ENCODE measurements around the gene STAT5A.
"Not testable (repeated sequence)": the region's sequence is repeated elsewhere in the genome, so short reads cannot be mapped to it uniquely, and the experiment has no call there.

The STAT5A gene

DNA sequence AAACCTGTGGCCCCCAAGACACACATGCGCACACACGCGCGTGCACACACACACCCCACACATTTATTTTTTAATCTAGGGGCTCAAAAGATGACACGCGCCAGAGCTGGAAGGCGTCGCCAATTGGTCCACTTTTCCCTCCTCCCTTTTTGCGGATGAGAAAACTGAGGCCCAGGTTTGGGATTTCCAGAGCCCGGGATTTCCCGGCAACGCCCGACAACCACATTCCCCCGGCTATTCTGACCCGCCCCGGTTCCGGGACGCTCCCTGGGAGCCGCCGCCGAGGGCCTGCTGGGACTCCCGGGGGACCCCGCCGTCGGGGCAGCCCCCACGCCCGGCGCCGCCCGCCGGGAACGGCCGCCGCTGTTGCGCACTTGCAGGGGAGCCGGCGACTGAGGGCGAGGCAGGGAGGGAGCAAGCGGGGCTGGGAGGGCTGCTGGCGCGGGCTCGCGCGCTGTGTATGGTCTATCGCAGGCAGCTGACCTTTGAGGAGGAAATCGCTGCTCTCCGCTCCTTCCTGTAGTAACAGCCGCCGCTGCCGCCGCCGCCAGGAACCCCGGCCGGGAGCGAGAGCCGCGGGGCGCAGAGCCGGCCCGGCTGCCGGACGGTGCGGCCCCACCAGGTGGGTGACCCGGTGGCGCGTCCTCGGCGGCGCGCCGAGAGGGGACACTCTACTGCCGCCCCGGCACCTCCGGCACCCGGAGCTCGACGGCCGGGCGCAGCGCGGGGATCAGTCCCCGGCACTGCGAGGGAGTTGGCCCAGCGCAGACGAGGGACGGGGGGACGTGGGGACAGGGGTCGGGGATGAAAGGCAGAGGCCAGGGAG is at the start of gene STAT5A:
Gene STAT5A, plus strand, starts transcription at position 522 of the 826 bp plus-strand sequence. CDS start 914 bp downstream, outside the sequence.
- DNase-seq, result peak; percentile 72

DNA sequence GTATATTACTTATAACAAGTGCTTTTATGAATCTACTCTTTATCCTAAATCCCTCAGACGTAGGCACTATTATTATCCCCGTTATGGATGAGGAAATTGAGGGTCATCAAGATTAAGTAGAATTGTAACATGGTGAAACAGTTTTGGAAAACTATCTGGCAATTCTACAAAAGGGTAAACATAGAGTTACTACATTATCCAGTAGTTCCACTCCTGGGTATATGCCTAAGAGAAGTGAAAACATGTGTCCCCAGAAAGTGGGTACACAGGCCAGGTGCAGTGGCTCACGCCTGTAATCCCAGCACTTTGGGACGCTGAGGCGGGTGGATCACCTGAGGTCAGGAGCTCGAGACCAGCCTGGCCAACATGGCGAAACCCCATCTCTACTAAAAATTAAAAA is 48.7 kb upstream of the STAT5A start:
- not testable (repeated sequence) for DNase-seq

DNA sequence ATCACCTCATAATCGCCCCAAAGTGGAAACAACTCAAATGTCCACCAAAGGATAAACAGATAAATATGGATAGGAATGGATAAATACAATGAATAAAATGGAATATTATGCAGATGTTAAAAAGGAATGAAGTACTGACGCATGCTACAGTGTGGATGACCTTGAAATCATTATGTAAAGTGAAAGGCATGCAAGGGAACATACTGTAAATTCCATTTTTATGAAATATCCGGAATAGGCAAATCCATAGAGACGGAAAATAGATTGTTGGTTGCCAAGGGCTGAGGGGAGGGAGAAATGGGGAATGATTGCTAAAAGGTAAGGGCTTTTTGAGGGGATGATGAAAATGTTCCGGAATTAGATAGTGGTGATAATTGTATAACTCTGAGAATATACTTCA is 48.1 kb upstream of the STAT5A start:
- no peak for DNase-seq

DNA sequence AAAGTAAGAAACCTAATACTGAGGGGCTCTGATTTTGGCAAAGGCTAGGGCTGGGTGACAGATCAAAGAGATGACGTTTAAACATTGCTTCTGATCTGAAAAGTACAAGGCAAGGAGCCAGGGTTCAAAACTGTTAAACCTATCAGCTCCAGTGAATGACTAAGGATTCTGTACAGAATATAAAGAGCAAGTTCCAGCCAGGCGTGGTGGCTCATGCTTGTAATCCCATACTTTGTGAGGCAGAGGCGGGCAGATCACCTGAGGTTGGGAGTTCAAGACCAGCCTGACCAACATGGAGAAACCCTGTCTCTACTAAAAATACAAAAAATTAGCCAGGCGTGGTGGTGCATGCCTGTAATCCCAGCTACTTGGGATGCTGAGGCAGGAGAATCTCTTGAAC is 47.4 kb upstream of the STAT5A start:
- DNase-seq, result not testable (repeated sequence)

DNA sequence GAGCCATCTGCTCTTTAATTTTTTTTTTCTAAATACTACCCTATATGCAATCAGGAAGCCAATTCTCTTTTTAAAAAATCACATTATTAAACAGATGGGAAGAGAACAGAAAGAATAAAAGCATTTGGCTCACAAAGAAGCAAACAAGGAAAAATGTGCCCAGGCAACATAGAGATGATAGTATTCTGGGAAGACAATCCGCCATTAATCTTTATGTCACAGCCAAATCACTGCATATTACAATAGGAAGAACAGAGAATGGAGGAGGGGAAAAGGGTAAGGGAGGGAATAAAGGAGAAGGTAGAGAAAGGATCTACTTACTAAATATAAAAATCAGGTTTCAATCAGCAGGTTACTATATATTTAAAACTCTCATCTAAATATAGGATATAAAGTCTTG is 46.4 kb upstream of the STAT5A start:
- DNase-seq, result no peak

DNA sequence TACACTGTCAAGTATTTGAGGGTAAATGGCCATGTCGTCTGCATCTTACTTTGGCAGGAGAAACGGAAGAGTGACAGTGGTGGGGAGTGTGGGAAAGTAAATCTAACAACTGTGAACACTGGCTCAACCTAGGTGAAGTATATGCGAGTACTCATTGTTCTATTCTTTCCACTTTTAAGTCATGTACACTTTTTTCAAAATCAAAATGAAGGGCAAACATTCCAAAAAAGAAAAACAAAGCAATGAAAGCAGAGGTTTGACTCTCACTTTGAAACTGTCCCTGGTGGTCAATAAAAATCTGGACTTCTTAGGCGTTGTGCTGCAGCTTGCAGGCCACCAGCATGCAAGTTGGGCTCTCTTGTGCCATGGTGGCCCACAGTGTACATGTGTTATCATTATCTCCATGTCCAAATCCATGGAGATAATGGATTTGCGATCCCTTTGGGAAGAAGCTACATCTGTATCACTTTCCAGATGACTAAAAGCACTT is 44.8 kb upstream of the STAT5A start:
- DNase-seq, result no peak

DNA sequence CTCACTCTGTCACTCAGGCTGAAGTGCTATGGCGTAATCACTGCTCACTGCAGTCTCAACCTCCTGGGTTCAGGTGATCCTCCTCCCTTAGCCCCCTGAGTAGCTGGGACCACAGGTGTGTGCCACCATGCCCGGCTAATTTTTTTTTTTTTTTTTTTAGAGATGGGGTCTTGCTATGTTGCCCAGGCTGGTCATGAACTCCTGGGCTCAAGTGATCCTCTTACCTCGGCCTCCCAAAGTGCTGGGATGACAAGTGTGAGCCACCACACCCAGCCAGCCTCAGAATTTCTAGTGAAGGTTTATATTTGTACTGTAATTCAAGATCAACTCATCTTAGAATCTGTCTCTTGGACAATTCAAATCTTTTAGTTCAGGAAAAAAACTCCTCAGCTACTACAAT is 44.2 kb upstream of the STAT5A start:
- DNase-seq, result not testable (repeated sequence)

DNA sequence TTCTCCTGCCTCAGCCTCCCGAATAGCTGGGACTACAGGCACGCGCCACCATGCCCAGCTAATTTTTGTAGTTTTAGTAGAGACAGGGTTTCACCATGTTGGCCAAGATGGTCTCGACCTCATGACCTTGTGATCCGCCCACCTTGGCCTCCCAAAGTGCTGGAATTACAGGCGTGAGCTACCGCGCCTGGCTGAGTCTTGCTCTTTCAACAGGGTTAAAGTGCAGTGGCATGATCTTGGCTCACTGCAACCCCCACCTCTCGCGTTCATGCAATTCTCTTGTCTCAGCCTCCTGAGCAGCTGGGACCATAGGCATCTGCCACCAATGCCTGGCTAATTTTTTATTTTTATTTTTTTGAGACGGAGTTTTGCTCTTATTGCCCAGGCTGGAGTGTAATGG is 43.1 kb upstream of the STAT5A start:
- DNase-seq, result not testable (repeated sequence)

DNA sequence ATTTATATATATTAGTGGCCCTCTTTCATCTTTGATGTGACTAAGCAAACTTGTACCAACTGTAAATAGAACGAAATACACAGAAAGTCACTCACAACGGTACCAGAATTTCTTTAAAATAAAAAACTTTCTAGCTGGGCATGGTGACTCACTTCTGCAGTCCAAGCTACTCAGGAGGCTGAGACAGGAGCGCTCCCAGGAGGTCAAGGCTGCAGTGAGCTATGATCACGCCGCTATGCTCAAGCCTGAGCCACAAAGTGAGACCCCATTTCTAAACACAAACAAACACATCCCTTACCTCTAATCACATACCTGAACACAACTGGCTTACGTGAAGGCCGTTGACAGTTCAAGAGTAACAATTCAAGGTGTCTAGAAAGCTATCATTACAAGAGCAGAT is 41.8 kb upstream of the STAT5A start:
- DNase-seq, result no peak

DNA sequence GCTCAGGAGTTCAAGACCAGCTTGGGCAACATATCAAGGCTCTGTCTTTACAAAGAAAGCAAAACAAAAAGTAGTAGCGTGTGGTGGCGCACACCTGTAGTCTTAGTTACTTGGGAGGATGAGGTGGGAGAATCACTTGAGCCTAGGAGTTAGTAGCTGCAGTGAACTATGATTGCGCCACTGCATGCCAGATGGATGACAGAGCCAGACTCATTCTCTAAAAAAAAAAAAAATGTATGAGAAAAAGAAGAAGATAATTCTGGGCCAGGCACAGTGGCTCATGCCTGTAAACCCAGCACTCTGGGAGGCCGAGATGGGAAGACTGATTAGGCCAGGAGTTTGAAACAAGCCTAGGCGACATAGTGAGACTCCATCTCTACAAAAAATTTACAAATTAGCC is 40.6 kb upstream of the STAT5A start:
- DNase-seq, result no peak

DNA sequence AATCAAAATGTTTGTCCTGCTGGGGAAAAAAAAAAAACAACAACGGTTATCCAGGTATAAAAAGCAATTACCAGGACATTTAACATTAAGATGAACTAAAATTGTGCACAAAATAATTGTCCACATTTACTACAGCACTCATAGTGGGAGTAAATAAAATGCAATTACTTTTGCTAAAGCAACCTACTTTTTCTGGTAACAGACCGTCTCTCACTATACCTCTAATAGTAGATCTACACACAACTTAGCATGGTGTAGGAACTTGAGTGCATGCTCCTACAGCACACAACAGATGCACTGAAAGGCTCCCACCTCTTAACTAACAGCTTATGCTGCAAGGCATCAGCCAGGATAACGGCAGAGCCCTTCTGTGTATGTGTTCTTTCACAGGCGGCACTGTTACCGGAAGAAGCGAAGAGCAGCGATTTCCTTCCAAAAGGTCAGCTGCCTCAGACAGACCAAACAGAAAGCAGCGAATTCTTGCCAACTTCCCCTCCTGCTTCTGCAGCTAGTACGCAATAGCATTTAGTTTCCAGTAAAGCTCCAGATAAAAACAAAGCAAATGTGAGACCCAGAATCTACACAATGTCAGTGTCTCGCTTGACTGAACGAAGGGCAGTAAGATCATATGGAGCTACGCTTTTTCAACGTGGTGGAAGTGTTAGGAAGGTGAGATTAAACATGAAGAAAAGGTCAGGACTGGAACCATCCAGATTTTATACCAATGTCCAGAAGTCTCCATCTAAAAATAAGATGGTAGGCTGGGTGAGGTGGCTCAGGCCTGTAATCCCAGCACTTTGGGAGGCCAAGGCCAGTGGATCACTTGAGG is 39.7 kb upstream of the STAT5A start:
- DNase-seq, result no peak

DNA sequence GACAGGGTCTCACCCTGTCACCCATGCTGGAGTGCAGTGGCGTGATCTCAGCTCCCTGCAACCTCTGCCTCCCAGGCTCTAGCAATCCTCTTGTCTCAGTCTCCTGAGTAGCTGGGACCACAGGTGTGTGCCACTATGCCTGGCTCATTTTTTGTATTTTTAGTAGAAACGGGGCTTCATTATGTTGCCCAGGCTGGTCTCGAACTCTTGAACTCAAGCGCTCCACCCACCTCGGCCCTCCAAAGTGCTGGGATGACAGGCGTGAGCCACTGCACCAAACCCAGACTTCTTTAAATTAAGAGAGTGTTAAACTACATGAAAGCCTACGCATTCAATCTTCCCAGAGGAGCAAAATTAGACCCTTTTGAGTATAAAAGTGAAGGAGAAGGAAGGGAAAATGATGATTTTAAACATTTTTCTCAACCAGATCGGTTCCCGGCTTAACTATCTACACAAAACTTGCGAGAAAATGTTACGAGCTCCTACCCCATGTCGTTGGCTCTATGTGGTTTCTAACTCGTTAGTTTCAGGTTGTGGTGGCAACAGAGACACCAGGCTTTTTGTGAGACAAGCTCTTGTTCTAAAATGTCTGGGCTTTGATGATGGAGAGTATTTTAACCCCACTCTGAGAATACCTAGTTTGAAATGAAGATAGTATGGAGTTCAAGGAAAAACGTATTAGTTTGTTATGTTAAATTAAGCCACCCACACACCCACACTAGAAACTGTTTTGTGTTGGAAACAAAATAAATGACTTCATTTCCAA is 38.4 kb upstream of the STAT5A start:
- no peak for DNase-seq

DNA sequence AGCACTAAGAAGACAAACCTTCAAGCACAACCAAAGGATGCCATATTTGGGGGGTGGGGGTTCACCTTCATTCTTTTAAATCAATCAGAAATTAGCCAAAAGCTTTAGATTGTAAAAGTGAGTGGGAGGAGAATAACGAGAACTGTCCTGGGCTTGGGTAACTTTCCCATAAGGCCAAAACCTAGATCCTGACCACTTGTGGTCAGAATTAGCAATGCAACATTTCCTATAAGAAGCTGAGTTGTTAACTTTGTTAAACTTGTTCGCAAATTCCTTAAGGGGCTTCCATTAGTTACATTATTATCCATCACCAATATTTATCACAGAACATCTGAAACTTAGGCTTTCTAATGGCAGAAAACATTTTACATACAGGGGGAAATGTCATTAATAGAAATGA is 37.2 kb upstream of the STAT5A start:
- DNase-seq, result no peak

DNA sequence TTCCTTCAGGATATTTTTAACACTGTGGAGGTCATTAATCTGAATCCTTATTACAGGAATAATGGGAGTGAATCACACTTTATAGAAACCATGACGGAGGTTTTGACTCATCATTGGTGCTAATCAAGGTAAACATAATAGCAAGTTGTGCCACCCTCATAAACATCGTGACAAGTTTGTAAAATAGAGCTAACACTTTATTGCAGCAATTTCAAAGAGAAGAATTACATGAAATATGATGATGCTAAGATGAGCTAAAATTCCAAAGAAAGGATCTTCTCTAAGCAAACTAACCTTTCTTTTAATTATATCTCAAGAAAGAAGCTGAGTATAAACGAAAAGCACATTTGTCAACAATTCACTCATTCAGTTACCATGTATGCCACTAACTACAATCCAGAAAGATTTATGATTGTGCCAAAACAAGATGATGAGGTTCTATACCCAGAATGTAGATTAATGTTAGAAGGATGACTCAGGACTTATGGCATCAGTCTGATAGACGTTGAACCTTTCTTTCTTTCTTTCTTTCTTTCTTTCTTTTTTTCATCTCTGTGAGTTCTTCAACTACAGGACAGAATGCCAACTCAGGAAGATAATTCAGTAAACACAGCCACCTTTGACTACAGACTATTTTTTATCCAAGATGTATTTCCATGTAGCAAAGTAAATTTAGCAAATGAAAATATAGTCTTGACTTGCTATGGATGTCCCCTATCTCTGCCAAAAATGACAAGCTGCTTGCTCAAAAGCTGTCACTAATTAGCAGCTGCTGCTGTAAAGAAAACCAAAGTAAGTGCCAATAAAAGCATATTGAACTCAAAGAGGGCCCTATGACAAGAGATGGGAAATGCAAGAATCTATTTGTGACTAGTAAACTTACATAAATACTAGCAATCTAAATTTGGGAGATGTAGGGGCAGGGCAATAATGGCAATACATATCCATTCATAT is 35.4 kb upstream of the STAT5A start:
- DNase-seq, result no peak

DNA sequence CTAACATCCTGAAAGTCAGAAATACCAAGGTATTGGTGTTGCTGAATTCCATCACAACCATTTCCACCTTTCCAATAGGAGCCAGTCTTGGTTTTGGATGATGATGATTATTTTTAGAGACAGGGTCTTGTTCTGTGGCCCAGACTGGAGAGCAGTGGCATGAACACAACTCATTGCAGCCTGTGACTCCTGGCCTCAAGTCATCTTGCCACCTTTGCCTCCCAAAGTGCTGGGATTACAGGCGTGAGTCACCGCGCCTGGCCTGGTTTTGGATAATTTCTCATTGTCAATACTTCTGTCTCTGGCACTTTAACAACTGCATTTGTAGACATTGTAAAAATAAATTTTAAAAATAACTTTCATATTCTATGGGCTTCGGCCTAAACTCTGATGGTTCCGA is 34.7 kb upstream of the STAT5A start:
- no peak for DNase-seq

DNA sequence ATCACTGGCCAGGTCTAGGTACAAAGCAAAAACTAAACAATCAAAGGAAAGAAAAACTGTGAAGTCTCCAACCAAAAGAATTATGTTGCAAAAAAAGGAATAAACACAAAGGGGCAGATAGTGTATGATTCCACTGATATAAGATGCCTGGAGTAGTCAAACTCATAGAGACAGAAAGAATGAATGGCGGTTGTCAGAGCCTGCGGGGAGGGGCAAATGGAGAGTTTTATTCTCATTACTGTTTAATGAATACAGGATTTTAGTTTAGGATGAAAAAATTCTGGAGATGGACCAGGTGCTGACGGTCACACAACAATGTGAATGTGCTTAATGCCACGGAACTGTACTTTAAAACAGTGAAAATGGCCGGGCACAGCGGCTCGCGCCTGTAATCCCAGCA is 32.9 kb upstream of the STAT5A start:
- DNase-seq, result no peak

DNA sequence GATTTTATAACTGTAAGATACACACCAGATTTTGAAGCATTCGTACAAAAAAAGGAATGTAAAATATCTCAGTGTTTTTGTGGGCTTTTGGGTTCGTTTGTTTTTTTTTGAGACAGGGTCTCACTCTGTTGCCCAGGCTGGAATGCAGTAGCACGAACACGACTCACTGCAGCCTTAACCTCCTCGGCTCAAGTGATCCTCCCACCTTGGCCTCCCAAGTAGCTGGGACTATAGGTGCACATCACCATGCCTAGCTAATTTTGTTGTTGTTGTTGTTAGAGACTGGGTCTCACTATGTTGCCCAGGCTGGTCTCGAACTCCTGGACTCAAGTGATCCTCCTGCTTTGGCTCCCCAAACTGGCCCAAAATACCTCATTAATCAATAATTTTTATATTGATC is 28.0 kb upstream of the STAT5A start:
- DNase-seq, result no peak

DNA sequence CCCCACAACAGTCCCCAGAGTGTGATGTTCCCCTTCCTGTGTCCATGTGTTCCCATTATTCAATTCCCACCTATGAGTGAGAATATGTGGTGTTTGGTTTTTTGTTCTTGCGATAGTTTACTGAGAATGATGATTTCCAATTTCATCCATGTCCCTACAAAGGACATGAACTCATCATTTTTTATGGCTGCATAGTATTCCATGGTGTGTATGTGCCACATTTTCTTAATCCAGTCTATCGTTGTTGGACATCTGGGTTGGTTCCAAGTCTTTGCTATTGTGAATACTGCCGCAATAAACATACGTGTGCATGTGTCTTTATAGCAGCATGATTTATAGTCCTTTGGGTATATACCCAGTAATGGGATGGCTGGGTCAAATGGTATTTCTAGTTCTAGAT is 23.9 kb upstream of the STAT5A start:
- not testable (repeated sequence) for DNase-seq

DNA sequence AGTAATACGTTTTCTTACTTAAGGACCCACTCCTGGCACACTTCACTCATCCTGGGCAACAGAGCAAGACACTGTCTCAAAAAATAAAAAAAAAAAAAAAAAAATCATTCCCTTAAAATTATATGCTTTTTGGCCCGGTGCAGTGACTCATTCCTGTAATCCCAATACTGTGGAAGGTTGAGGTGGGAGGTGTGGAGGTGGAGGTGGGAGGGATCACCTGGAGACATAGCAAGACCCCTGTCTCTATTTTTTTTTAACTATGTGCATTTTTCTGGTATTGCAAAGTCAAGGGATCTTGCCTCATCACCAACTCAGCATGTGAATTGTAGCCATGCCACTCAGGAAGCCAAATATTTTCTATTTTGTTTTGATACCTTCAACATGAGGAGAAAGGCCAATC is 21.8 kb upstream of the STAT5A start:
- DNase-seq, result no peak

DNA sequence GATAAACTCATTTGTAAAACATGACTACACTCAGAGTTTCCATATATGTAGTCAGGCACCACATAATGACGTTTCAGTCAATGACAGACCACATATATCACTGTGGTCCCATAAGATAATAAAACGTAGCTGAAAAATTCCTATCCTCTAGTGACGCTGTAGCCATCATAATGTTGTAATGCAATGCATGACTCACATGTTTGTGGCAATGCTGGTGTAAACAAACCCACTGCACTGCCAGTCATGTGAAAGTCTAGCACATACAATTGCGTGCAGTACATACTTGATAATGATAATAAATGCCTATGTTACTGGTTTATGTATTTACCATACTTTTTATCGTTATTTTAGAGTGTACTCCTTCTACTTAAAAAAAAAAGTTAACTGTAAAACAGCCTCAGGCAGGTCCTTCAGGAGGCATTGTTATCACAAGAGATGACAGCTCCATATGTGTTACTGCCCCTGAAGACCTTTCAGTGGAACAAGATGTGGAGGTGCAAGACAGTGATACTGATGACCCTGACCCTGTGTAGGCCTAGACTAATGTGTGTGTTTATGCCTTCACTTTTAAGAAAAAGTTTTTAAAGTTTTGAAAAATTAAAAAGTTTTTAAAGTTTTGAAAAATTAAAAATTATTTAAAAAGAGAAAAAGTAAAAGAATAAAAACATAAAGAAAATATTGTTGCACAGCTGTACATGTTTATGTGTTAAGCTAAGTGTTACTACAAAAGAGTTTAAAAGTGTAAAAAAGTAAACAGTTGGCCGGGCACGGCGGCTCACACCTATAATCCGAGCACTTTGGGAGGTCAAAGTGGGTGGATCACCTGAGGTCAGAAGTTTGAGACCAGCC is 21.2 kb upstream of the STAT5A start:
- no peak for DNase-seq

DNA sequence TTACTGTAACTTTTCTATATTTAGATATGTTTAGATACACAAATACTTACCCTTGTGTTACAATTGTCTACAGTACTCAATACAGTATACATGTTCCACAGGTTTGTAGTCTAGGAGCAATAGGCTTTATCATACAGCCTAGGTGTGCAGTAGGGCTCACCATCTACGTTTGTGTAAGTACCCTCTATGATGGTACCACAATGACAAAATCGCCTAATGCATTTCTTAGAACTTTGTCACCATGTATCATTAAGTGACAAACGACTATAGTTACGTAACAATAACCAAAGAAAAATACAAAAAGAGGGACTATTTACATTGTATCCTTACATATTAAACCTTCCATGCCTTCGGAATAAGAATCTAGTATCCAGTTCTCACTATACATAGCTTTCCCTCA is 20.1 kb upstream of the STAT5A start:
- no peak for DNase-seq
